GM12878 (cell line): Measurements from ENCODE around the gene AEBP2.
"Not testable (repeated sequence)": the region's sequence is repeated elsewhere in the genome, so short reads cannot be mapped to it uniquely, and the experiment has no call there.

Experiments
- BCL11A ChIP-seq: IDR thresholded peaks from 2 replicates; pipeline ENCODE4 v1.6.1; 2011; ENCODE audit warnings: low read depth, low read length
- PML ChIP-seq: IDR thresholded peaks from 2 replicates; pipeline ENCODE4 v1.6.1; 2012; ENCODE audit warnings: low read length, inconsistent platforms

- not testable (repeated sequence) for TF ChIP-seq PML, BCL11A
Measured at GRCh38 chr12:19475884-19476505, 36.7 kb downstream of the AEBP2 start.
